GM10266 (cell line): ENCODE data around the gene TRIM7.
"Not testable (repeated sequence)": the region's sequence is repeated elsewhere in the genome, so short reads cannot be mapped to it uniquely, and the experiment has no call there.

Experiments
- DNase-seq: peaks from one replicate; pipeline ENCODE4 v3.0.0; 2012; ENCODE audit errors: extremely low spot score
- TF ChIP-seq, protein P1 (sequence below): IDR thresholded peaks from 2 replicates; pipeline ENCODE4 v1.5.1; 2012; ENCODE audit warnings: mild to moderate bottlenecking, low read depth; ENCODE audit not compliant: control insufficient read depth, insufficient read depth; ENCODE audit errors: missing control alignments

Gene TRIM7

GRCh38 chr5:181185560-181185959 lies 19.4 kb downstream of the TRIM7 start:
- no peak for DNase-seq
- TF ChIP-seq, protein P1, sequence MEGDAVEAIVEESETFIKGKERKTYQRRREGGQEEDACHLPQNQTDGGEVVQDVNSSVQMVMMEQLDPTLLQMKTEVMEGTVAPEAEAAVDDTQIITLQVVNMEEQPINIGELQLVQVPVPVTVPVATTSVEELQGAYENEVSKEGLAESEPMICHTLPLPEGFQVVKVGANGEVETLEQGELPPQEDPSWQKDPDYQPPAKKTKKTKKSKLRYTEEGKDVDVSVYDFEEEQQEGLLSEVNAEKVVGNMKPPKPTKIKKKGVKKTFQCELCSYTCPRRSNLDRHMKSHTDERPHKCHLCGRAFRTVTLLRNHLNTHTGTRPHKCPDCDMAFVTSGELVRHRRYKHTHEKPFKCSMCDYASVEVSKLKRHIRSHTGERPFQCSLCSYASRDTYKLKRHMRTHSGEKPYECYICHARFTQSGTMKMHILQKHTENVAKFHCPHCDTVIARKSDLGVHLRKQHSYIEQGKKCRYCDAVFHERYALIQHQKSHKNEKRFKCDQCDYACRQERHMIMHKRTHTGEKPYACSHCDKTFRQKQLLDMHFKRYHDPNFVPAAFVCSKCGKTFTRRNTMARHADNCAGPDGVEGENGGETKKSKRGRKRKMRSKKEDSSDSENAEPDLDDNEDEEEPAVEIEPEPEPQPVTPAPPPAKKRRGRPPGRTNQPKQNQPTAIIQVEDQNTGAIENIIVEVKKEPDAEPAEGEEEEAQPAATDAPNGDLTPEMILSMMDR, result no peak

- no peak for DNase-seq
- TF ChIP-seq, protein P1, result no peak
Observed at GRCh38 chr5:181184845-181185216, 20.2 kb downstream of the TRIM7 start.

DNA sequence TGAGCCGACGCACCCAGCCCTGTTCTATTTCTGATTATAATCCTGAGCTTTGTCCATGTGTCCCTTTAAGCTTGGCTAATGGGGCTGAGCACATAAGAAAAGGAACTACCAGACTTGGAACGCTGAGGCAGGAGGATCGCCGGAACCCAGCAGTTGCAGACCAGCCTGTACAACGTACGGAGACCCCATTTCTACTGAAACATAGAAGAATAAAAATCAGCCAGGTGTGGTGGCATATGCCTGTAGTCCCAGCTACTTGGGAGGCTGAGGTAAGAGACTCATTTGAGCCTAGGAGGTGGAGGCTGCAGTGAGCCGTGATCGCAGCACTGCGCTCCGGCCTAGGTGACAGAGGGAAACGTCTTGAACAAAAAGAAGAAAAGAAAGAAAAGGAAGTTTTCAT lies 22.3 kb downstream of the TRIM7 start:
- TF ChIP-seq, protein P1, result no peak
- DNase-seq, result no peak

GRCh38 chr5:181181650-181182565 lies 23.1 kb downstream of the TRIM7 start:
- peak; percentile 72 for DNase-seq
- TF ChIP-seq, protein P1, result peak; percentile 76

DNA sequence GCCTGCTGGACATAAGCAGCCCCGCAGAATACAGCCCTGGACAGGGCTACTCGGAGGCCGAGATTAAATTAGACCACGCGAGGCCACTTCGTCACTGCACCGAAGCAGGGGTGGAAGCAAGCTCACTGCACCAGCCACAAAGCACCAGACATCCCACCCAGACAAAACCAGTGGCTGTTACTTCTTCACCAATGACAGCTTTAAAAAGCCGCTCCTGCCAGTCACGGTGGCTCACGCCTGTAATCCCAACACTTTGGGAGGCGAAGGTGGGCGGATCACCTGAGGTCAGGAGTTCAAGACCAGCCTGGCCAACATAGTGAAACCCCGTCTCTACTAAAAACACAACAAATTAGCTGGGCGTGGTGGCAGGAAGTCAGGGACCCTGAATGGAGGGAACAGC lies 27.4 kb downstream of the TRIM7 start:
- DNase-seq, result not testable (repeated sequence)

- TF ChIP-seq, protein P1, result no peak
- DNase-seq, result no peak
Observed at GRCh38 chr5:181176254-181176952, 28.6 kb downstream of the TRIM7 start.

DNA sequence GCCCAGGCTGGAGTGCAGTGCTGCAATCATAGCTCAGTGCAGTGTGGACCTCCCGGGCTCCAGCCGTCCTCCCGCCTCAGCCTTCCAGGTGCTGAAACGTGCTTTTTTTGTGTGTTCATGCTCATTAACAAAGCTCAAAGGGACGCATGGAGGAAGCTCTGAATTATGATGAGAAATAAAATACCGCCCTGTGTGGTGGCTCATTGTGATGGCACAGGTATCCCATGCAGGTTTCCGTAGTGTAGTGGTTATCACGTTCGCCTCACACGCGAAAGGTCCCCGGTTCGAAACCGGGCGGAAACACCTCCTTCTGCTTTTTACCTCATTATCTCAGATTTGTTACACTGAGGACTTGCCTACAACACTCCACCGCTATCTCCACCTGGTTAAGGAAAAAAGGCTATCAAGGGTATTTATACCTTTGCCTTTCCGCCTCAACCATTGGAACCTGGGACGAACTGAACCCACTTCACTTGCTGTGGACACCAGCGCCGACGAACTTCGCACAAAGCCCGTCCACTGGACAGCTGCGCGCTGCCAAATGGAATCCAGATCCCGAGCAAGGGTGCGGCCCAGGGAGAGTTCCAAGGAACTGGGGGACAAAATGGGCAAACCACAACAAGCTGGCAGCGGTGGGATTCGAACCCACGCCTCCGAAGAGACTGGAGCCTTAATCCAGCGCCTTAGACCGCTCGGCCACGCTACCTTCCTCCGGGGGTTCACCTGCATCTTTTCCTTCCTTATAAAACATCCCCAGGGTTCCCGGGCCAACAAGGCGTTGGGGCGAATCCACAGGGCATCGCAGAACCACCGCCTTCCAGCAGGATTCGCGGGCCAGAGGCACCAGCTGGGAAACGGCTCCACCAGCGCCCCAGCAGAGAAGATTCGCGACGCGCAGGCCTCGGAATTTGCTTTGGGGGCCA lies 31.3 kb downstream of the TRIM7 start:
- TF ChIP-seq, protein P1, result no peak
- DNase-seq, result peak; percentile 67
